ENCODE data around the gene KCNC3. TPM values are rescaled to one million over a fixed set of nuclear protein-coding genes. Genes with fewer than 3 reads are reported as not detected.

KCNC3 gene
- total and polyA plus RNA-seq, 2 of the 4 experiments (the other 2 are of a cell fraction) = 0.07 TPM; not detected in 1

DNA sequence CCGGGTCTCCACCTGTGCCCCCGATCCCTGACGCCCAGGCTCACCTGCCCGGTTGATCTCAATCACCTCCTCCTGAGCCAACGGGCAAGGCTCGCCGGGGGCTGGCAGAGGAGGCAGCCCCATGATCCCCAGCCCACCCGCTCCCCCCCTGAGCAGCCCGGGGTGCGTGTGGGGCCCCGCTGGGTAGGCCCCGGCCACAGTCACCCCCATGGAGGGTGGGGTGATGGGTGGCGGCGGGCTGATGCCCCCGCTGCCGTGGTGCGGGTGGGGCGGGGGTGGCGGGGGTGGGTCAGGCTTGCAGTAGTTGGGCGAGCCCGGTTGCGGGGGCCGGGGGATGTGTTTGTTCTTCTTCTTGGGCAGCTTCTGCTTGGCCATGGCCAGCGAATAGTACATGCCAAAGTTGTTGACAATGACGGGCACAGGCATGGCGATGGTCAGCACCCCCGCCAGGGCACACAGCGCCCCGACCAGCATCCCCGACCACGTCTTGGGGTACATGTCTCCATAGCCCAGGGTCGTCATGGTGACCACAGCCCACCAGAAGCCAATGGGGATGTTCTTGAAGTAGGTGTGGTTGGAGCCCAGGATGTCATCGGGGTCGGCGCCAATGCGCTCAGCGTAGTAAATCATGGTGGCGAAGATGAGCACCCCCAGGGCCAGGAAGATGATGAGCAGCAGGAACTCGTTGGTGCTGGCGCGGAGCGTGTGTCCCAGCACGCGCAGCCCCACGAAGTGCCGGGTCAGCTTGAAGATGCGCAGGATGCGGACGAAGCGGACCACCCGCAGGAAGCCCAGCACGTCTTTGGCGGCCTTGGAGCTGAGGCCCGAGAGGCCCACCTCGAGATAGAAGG lies 6.0 kb downstream of the KCNC3 start:
- Histone ChIP-seq H3K27ac (ENCODE audit: insufficient read depth, low read length) (no peak overlapping the region), H3K4me1 (ENCODE audit: control insufficient read depth, insufficient read depth, low read length) (no peaks in the 10 kb centered on the region), H2AK9ac (replicated peaks; ENCODE audit: low read depth, low read length, poor library complexity) (no peak overlapping the region), H2BK120ac (ENCODE audit: low read depth, low read length) (no peak overlapping the region), H2BK5ac (ENCODE audit: low read depth, low read length, poor library complexity, severe bottlenecking) (no peak overlapping the region), H4K91ac (ENCODE audit: insufficient read depth, low read depth, low read length) (no peak overlapping the region), H3K14ac (replicated peaks; ENCODE audit: low read depth, low read length) (no peak overlapping the region), H3K36me3 (ENCODE audit: control insufficient read depth, insufficient read depth, low read length) (no peaks in the 10 kb centered on the region), H2AFZ (replicated peaks; ENCODE audit: low read length, poor library complexity) (no peak overlapping the region), H4K20me1 (ENCODE audit: insufficient read depth, low read length) (no peaks in the 10 kb centered on the region), H2BK20ac (ENCODE audit: low read depth, low read length) (no peak overlapping the region), H2BK15ac (ENCODE audit: low read depth, low read length) (no peak overlapping the region), H4K5ac (ENCODE audit: low read depth, low read length) (no peak overlapping the region), H3K27me3 (ENCODE audit: control insufficient read depth, insufficient read depth, low read length) (peaks cover 13% of the 10 kb centered on the region), H3K23ac (ENCODE audit: low read depth, low read length) (no peak overlapping the region), H3K79me1 (ENCODE audit: low read depth in 1 of 2, low read length in 2 of 2) (no peaks in the 10 kb centered on the region), H3K9ac (ENCODE audit: low read depth, low read length) (no peak overlapping the region), H3K9me1 (ENCODE audit: insufficient read depth, low read length) (no peaks in the 10 kb centered on the region), H2AK5ac (ENCODE audit: low read depth, low read length) (no peak overlapping the region), H3K56ac (ENCODE audit: extremely low read depth, insufficient read depth, low read length) (no peak overlapping the region), H3K9me3 (ENCODE audit: control insufficient read depth, insufficient read depth, low read length) (no peaks in the 10 kb centered on the region), H3K18ac (ENCODE audit: low read depth, low read length) (no peak overlapping the region), H4K8ac (ENCODE audit: low read depth in 2 of 2, low read length in 2 of 2) (no peak overlapping the region), H3K4ac (ENCODE audit: low read depth, low read length) (no peak overlapping the region), H3K4me2 (ENCODE audit: low read depth, low read length) (no peak overlapping the region), H3K4me3 (ENCODE audit: insufficient read depth, low read depth, low read length) (no peak overlapping the region)
- ATAC-seq (ENCODE audit: low read depth) (no peak), DNase-seq (no peak)
- ChIA-PET CTCF (no interaction called here), POLR2A (ENCODE audit: unreplicated experiment) (no interaction called here)
- WGBS, 2 experiments (ENCODE audit: extremely low coverage in 2 of 2, insufficient read length in 1 of 2) = 86% methylated on average over 34 of the region's 55 CpGs; no CpG with 5 or more reads in 1 of the 2 experiments
- TF ChIP-seq, protein P1, sequence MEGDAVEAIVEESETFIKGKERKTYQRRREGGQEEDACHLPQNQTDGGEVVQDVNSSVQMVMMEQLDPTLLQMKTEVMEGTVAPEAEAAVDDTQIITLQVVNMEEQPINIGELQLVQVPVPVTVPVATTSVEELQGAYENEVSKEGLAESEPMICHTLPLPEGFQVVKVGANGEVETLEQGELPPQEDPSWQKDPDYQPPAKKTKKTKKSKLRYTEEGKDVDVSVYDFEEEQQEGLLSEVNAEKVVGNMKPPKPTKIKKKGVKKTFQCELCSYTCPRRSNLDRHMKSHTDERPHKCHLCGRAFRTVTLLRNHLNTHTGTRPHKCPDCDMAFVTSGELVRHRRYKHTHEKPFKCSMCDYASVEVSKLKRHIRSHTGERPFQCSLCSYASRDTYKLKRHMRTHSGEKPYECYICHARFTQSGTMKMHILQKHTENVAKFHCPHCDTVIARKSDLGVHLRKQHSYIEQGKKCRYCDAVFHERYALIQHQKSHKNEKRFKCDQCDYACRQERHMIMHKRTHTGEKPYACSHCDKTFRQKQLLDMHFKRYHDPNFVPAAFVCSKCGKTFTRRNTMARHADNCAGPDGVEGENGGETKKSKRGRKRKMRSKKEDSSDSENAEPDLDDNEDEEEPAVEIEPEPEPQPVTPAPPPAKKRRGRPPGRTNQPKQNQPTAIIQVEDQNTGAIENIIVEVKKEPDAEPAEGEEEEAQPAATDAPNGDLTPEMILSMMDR (conservative IDR thresholded peaks at IDR 0.05; ENCODE audit: low read depth, low read length) = no peak
- TF ChIP-seq RCOR1 (IDR thresholded peaks at IDR 0.05; ENCODE audit: insufficient replicate concordance, low read length) = no peak
- TF ChIP-seq FOS (IDR thresholded peaks at IDR 0.05; ENCODE audit: low read depth, low read length) = no peak
- TF ChIP-seq CHD1 (IDR thresholded peaks at IDR 0.05; ENCODE audit: low read depth, low read length) = no peak
- no peak for TF ChIP-seq SMC3 (IDR thresholded peaks at IDR 0.05; ENCODE audit: low read depth, low read length)
- TF ChIP-seq NFE2L2 (IDR thresholded peaks at IDR 0.05; ENCODE audit: low read depth, low read length) = no peak
- TF ChIP-seq MXI1 (IDR thresholded peaks at IDR 0.05; ENCODE audit: borderline replicate concordance, low read depth, low read length) = no peak
- TF ChIP-seq CEBPB (IDR thresholded peaks at IDR 0.05; ENCODE audit: low read depth, low read length) = no peak
- no peak for TF ChIP-seq MAZ (IDR thresholded peaks at IDR 0.05; ENCODE audit: borderline replicate concordance, low read depth, low read length)
- TF ChIP-seq POLR2A (IDR thresholded peaks at IDR 0.05; ENCODE audit: low read depth, low read length) = no peak
- TF ChIP-seq MAFK (IDR thresholded peaks at IDR 0.05; ENCODE audit: low read depth, low read length) = no peak
- TF ChIP-seq, protein P2, sequence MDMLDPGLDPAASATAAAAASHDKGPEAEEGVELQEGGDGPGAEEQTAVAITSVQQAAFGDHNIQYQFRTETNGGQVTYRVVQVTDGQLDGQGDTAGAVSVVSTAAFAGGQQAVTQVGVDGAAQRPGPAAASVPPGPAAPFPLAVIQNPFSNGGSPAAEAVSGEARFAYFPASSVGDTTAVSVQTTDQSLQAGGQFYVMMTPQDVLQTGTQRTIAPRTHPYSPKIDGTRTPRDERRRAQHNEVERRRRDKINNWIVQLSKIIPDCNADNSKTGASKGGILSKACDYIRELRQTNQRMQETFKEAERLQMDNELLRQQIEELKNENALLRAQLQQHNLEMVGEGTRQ (IDR thresholded peaks at IDR 0.05; ENCODE audit: low read depth, low read length) = no peak
- no peak for TF ChIP-seq ELK1 (IDR thresholded peaks at IDR 0.05; ENCODE audit: borderline replicate concordance, low read depth, low read length)
- intact Hi-C loops (cut with micrococcal nuclease) (no loop called here), dilution Hi-C loops (cut with HindIII; ENCODE audit: low sequenced_read_pairs, unreplicated experiment) (no loop called here), in situ Hi-C loops (cut with MboI; ENCODE audit: low sequenced_read_pairs) (no loop called here)
- BruUV-seq (replicated peaks) = no TSS peak

All from IMR-90 (cell line).